ENCODE results near the gene C2CD4D. TPM values are rescaled to one million over a fixed set of nuclear protein-coding genes. Genes with fewer than 3 reads are reported as not detected.
"Not testable (repeated sequence)": the region's sequence is repeated elsewhere in the genome, so short reads cannot be mapped to it uniquely, and the experiment has no call there.

C2CD4D gene
- polyA plus RNA-seq (2012; ENCODE audit: low read depth, missing spikeins): not detected

- TF ChIP-seq PAX5 (IDR thresholded peaks at IDR 0.05; ENCODE audit: insufficient read depth, low read length, severe bottlenecking) (no peak), POLR2A (IDR thresholded peaks at IDR 0.05; ENCODE audit: low read depth, low read length) (no peak), SPI1 (IDR thresholded peaks at IDR 0.05; ENCODE audit: low read depth, low read length) (no peak), POLR2AphosphoS5 (IDR thresholded peaks at IDR 0.05; ENCODE audit: low read depth, low read length) (no peak), POU2F2 (IDR thresholded peaks at IDR 0.05; ENCODE audit: low read depth, low read length) (no peak), TAF1 (IDR thresholded peaks at IDR 0.05; ENCODE audit: low read depth, low read length) (no peak)
- peak; percentile 31 for FAIRE-seq
- no peak for DNase-seq (ENCODE audit: insufficient read length, low spot score)
Measured at GRCh38 chr1:151839457-151840403, at the start of gene C2CD4D. TSS of gene C2CD4D (minus strand) at chr1:151839820. CDS start at chr1:151838989, 831 bp downstream.

- TF ChIP-seq POLR2AphosphoS5 (IDR thresholded peaks at IDR 0.05; ENCODE audit: low read depth, low read length) (no peak), POU2F2 (IDR thresholded peaks at IDR 0.05; ENCODE audit: low read depth, low read length) (no peak), PAX5 (IDR thresholded peaks at IDR 0.05; ENCODE audit: insufficient read depth, low read length, severe bottlenecking) (no peak), TAF1 (IDR thresholded peaks at IDR 0.05; ENCODE audit: low read depth, low read length) (no peak), POLR2A (IDR thresholded peaks at IDR 0.05; ENCODE audit: low read depth, low read length) (no peak), SPI1 (IDR thresholded peaks at IDR 0.05; ENCODE audit: low read depth, low read length) (no peak)
- FAIRE-seq (no peak), DNase-seq (ENCODE audit: insufficient read length, low spot score) (no peak)
Measured at GRCh38 chr1:151888972-151889570, 49.5 kb upstream of the C2CD4D start.

- no peak for DNase-seq (ENCODE audit: insufficient read length, low spot score)
- TF ChIP-seq POLR2AphosphoS5 (IDR thresholded peaks at IDR 0.05; ENCODE audit: low read depth, low read length) (no peak), TAF1 (IDR thresholded peaks at IDR 0.05; ENCODE audit: low read depth, low read length) (no peak), POU2F2 (IDR thresholded peaks at IDR 0.05; ENCODE audit: low read depth, low read length) (no peak), PAX5 (IDR thresholded peaks at IDR 0.05; ENCODE audit: insufficient read depth, low read length, severe bottlenecking) (no peak), SPI1 (IDR thresholded peaks at IDR 0.05; ENCODE audit: low read depth, low read length) (no peak), POLR2A (IDR thresholded peaks at IDR 0.05; ENCODE audit: low read depth, low read length) (no peak)
- no peak for FAIRE-seq
Measured at GRCh38 chr1:151887028-151887427, 47.4 kb upstream of the C2CD4D start.

GRCh38 chr1:151885479-151885878 lies 45.9 kb upstream of the C2CD4D start:
- no peak for TF ChIP-seq TAF1 (IDR thresholded peaks at IDR 0.05; ENCODE audit: low read depth, low read length)
- no peak for TF ChIP-seq POLR2AphosphoS5 (IDR thresholded peaks at IDR 0.05; ENCODE audit: low read depth, low read length)
- no peak for DNase-seq (ENCODE audit: insufficient read length, low spot score)
- FAIRE-seq: no peak

GRCh38 chr1:151884879-151885278 lies 45.3 kb upstream of the C2CD4D start:
- FAIRE-seq; DNase-seq (ENCODE audit: insufficient read length, low spot score): not testable (repeated sequence)

GRCh38 chr1:151884445-151884844 lies 44.8 kb upstream of the C2CD4D start:
- TF ChIP-seq SPI1 (IDR thresholded peaks at IDR 0.05; ENCODE audit: low read depth, low read length): peak; percentile 20; the same call in 1 of the 2 replicates
- FAIRE-seq; DNase-seq (ENCODE audit: insufficient read length, low spot score): not testable (repeated sequence)

GRCh38 chr1:151883898-151884297 lies 44.3 kb upstream of the C2CD4D start:
- FAIRE-seq; DNase-seq (ENCODE audit: insufficient read length, low spot score): not testable (repeated sequence)

- not testable (repeated sequence) for FAIRE-seq; DNase-seq (ENCODE audit: insufficient read length, low spot score)
Measured at GRCh38 chr1:151882918-151883317, 43.3 kb upstream of the C2CD4D start.

- DNase-seq (ENCODE audit: insufficient read length, low spot score) (no peak), FAIRE-seq (no peak)
- TF ChIP-seq POLR2AphosphoS5 (IDR thresholded peaks at IDR 0.05; ENCODE audit: low read depth, low read length): no peak
- TF ChIP-seq POU2F2 (IDR thresholded peaks at IDR 0.05; ENCODE audit: low read depth, low read length): no peak
- no peak for TF ChIP-seq POLR2A (IDR thresholded peaks at IDR 0.05; ENCODE audit: low read depth, low read length)
- no peak for TF ChIP-seq SPI1 (IDR thresholded peaks at IDR 0.05; ENCODE audit: low read depth, low read length)
- TF ChIP-seq PAX5 (IDR thresholded peaks at IDR 0.05; ENCODE audit: insufficient read depth, low read length, severe bottlenecking): no peak
- TF ChIP-seq TAF1 (IDR thresholded peaks at IDR 0.05; ENCODE audit: low read depth, low read length): no peak
Measured at GRCh38 chr1:151882466-151882865, 42.8 kb upstream of the C2CD4D start.

GRCh38 chr1:151881479-151881878 lies 41.9 kb upstream of the C2CD4D start:
- DNase-seq (ENCODE audit: insufficient read length, low spot score): no peak
- FAIRE-seq: no peak
- TF ChIP-seq SPI1 (IDR thresholded peaks at IDR 0.05; ENCODE audit: low read depth, low read length): no peak
- TF ChIP-seq PAX5 (IDR thresholded peaks at IDR 0.05; ENCODE audit: insufficient read depth, low read length, severe bottlenecking): no peak
- TF ChIP-seq POU2F2 (IDR thresholded peaks at IDR 0.05; ENCODE audit: low read depth, low read length): no peak
- no peak for TF ChIP-seq POLR2AphosphoS5 (IDR thresholded peaks at IDR 0.05; ENCODE audit: low read depth, low read length)
- no peak for TF ChIP-seq TAF1 (IDR thresholded peaks at IDR 0.05; ENCODE audit: low read depth, low read length)
- no peak for TF ChIP-seq POLR2A (IDR thresholded peaks at IDR 0.05; ENCODE audit: low read depth, low read length)
